Keratinocyte (primary cell): ENCODE measurements around the gene PTPRN2. TPM values are rescaled to one million over a fixed set of nuclear protein-coding genes. Genes with fewer than 3 reads are reported as not detected.

Experiments
- DNase-seq: peaks from one replicate; pipeline ENCODE4 v3.0.0-alpha.2; 2011; ENCODE audit warnings: low read depth, missing footprints, low spot score
- FAIRE-seq: peaks from 2 replicates; lab custom pipeline; 2011; peaks lifted over from hg19 to GRCh38; lab: Jason Lieb, UNC
- H2AFZ ChIP-seq: 2 replicates; pipeline ENCODE4 v1.6.0; 2012; ENCODE audit warnings: low read length, control low read depth, inconsistent platforms; ENCODE audit not compliant: control insufficient read depth
- H3K27ac ChIP-seq: 2 replicates; pipeline ENCODE4 v1.5.1; 2011; ENCODE audit warnings: low read length; ENCODE audit not compliant: control insufficient read depth, insufficient read depth
- H3K27me3 ChIP-seq: 3 replicates; pipeline ENCODE4 v1.6.0; 2011; ENCODE audit warnings: low read length; ENCODE audit not compliant: control insufficient read depth, insufficient read depth; ENCODE audit errors: extremely low read depth
- H3K36me3 ChIP-seq, 2 experiments: 2 replicates in 1 of 2; 3 replicates in 1 of 2; pipeline ENCODE4 v1.5.1; 2011; ENCODE audit warnings: low read length in 2 of 2, mild to moderate bottlenecking in 1 of 2; ENCODE audit not compliant: control insufficient read depth in 2 of 2, insufficient read depth in 2 of 2; ENCODE audit errors: extremely low read depth in 1 of 2
- H3K4me1 ChIP-seq: 3 replicates; pipeline ENCODE4 v1.5.1; 2011; ENCODE audit warnings: low read length; ENCODE audit not compliant: control insufficient read depth, insufficient read depth; ENCODE audit errors: extremely low read depth
- H3K4me2 ChIP-seq: 3 replicates; pipeline ENCODE4 v1.6.0; 2011; ENCODE audit warnings: low read depth, low read length; ENCODE audit not compliant: control insufficient read depth, insufficient read depth; ENCODE audit errors: extremely low read depth
- H3K4me3 ChIP-seq, 3 experiments: fragments of 200-600 bp in 1 of 3; sonication (generic) in 1 of 3; 2 replicates in 2 of 3; 3 replicates in 1 of 3; pipeline ENCODE4 v1.5.1; 2011 to 2016; ENCODE audit warnings: low read length in 3 of 3, mild to moderate bottlenecking in 3 of 3, control low read depth in 2 of 3, inconsistent platforms in 1 of 3, low read depth in 1 of 3, mixed read lengths in 1 of 3, mixed run types in 1 of 3, moderate library complexity in 1 of 3; ENCODE audit not compliant: control insufficient read depth in 2 of 3, insufficient read depth in 2 of 3; ENCODE audit errors: extremely low read depth in 1 of 3
- H3K79me2 ChIP-seq: 2 replicates; pipeline ENCODE4 v1.6.0; 2012; ENCODE audit warnings: low read length; ENCODE audit not compliant: control insufficient read depth, insufficient read depth
- H3K9ac ChIP-seq: 3 replicates; pipeline ENCODE4 v1.6.0; 2011; ENCODE audit warnings: low read length; ENCODE audit not compliant: control insufficient read depth, insufficient read depth; ENCODE audit errors: extremely low read depth
- H3K9me1 ChIP-seq: 3 replicates; pipeline ENCODE4 v1.6.0; 2011; ENCODE audit warnings: low read length; ENCODE audit not compliant: control insufficient read depth, insufficient read depth; ENCODE audit errors: extremely low read depth
- H3K9me3 ChIP-seq: 2 replicates; pipeline ENCODE4 v1.5.1; 2012; ENCODE audit warnings: low read depth, low read length; ENCODE audit not compliant: control insufficient read depth
- H4K20me1 ChIP-seq: 3 replicates; pipeline ENCODE4 v1.6.0; 2011; ENCODE audit warnings: low read length; ENCODE audit not compliant: control insufficient read depth, insufficient read depth; ENCODE audit errors: extremely low read depth
- CTCF ChIP-seq, 3 experiments: IDR thresholded peaks in 1 of 3; conservative IDR thresholded peaks in 1 of 3; optimal IDR thresholded peaks in 1 of 3; 2 replicates in 2 of 3; 3 replicates in 1 of 3; pipeline versions ENCODE3 to v1.5.1; 2011; ENCODE audit warnings: low read length in 3 of 3, mild to moderate bottlenecking in 3 of 3, moderate library complexity in 2 of 3, control low read depth in 1 of 3, inconsistent platforms in 1 of 3; ENCODE audit not compliant: insufficient read depth in 2 of 3; ENCODE audit errors: extremely low read depth in 1 of 3
- EZH2 ChIP-seq: IDR thresholded peaks from one replicate; pipeline ENCODE4 v1.6.1; 2012; ENCODE audit warnings: inconsistent platforms, mild to moderate bottlenecking, low read length, moderate library complexity
- dilution Hi-C: fragments of 300-500 bp; cut with MboI; formaldehyde crosslinking; loops from one replicate; pipeline ENCODE4 v1.7.0; 2020; ENCODE audit warnings: low sequenced_read_pairs; ENCODE audit not compliant: extremely low pct_ligation_motif_present
- polyA plus RNA-seq, 5 experiments: library from polyadenylated mRNA; depleted of rRNA in 3 of 5; stranded (reverse) in 3 of 5; stranded (forward) in 1 of 5; unstranded in 1 of 5; fragments of >200 nt; gene quantifications; 1 replicate in 1 of 5; 2 replicates in 3 of 5; 3 replicates in 1 of 5; pipeline versions ENCODE4 v1.2.1 to v1.2.3, GENCODE V29; 2011 to 2012; ENCODE audit warnings: missing spikeins in 2 of 5, low read depth in 1 of 5, low replicate concordance in 1 of 5

The PTPRN2 gene
- polyA plus RNA-seq, 1 donor (not counting 4 experiments of a cell fraction or from before 2014, with no cell fraction given) = not detected

GRCh38 chr7:157928808-157929425 is 658.7 kb downstream of the PTPRN2 start:
- dilution Hi-C loops = no loop called here
- TF ChIP-seq CTCF (optimal IDR thresholded peaks at IDR 0.05 in 1 of 3, IDR thresholded peaks at IDR 0.05 in 1 of 3, conservative IDR thresholded peaks at IDR 0.05 in 1 of 3; ENCODE audit: extremely low read depth in 1 of 3, insufficient read depth in 2 of 3, low read length in 3 of 3) = no peak
- TF ChIP-seq EZH2 = no peak
- Histone ChIP-seq H3K79me2 (no peaks in the 10 kb centered on the region), H3K4me3 (no peak overlapping the region), H3K27me3 (no peaks in the 10 kb centered on the region), H3K9ac (no peak overlapping the region), H3K4me1 (no peaks in the 10 kb centered on the region), H3K27ac (no peak overlapping the region), H3K36me3 (no peaks in the 10 kb centered on the region), H3K4me2 (no peak overlapping the region), H2AFZ (no peak overlapping the region), H3K9me3 (peaks cover 30% of the 10 kb centered on the region), H4K20me1 (no peaks in the 10 kb centered on the region), H3K9me1 (no peaks in the 10 kb centered on the region)
- DNase-seq (no peak), FAIRE-seq (no peak)

- Histone ChIP-seq H4K20me1 (no peaks in the 10 kb centered on the region), H3K4me3 (no peak overlapping the region), H3K9me3 (peaks cover 29% of the 10 kb centered on the region), H3K27me3 (no peaks in the 10 kb centered on the region), H3K79me2 (no peaks in the 10 kb centered on the region), H3K4me2 (no peak overlapping the region), H3K9me1 (no peaks in the 10 kb centered on the region), H2AFZ (no peak overlapping the region), H3K36me3 (no peaks in the 10 kb centered on the region), H3K4me1 (no peaks in the 10 kb centered on the region), H3K9ac (no peak overlapping the region), H3K27ac (no peak overlapping the region)
- no peak for TF ChIP-seq CTCF (optimal IDR thresholded peaks at IDR 0.05 in 1 of 3, IDR thresholded peaks at IDR 0.05 in 1 of 3, conservative IDR thresholded peaks at IDR 0.05 in 1 of 3; ENCODE audit: extremely low read depth in 1 of 3, insufficient read depth in 2 of 3, low read length in 3 of 3)
- DNase-seq (no peak), FAIRE-seq (no peak)
- dilution Hi-C loops = no loop called here
Measured at GRCh38 chr7:157928171-157928794, 659.3 kb downstream of the PTPRN2 start.
